ENCODE data around the gene MSLN. TPM values are rescaled to one million over a fixed set of nuclear protein-coding genes. Genes with fewer than 3 reads are reported as not detected.

MSLN gene
- total and polyA plus RNA-seq, 10 donors, result 0.22 to 1.1 (median 0.41) TPM; not detected in 4

- no peak for TF ChIP-seq POLR2AphosphoS5 (IDR thresholded peaks at IDR 0.05)
- no peak for TF ChIP-seq POLR2A (IDR thresholded peaks at IDR 0.05)
- TF ChIP-seq CTCF (IDR thresholded peaks at IDR 0.05 in 8 of 11, conservative IDR thresholded peaks at IDR 0.05 in 3 of 11), result no peak
Measured at GRCh38 chr16:714079-714478, 46.5 kb upstream of the MSLN start.

GRCh38 chr16:714558-715476 lies 45.7 kb upstream of the MSLN start, which contains the start of gene METRN:
Gene METRN (plus strand): TSS chr16:715118. CDS start chr16:715290, 172 bp downstream.
- intact Hi-C loops (cut with DNase I; ENCODE audit: low total_unique reads), result loop anchor here (5.0 kb wide), 1 partner anchor 72 kb away; the partner anchor contains the start of genes CHTF18 and RPUSD1
- peak within 1 kb of the TSS in 3 of 8 donors; percentile 32 to 59 (median 55) for H3K27ac ChIP-seq
- TF ChIP-seq CTCF (IDR thresholded peaks at IDR 0.05 in 8 of 11, conservative IDR thresholded peaks at IDR 0.05 in 3 of 11), result peak in 1 of 11 experiments; percentile 6
- TF ChIP-seq POLR2A (IDR thresholded peaks at IDR 0.05), result no peak
- peak; percentile 4 to 54 (median 45) for TF ChIP-seq POLR2AphosphoS5 (IDR thresholded peaks at IDR 0.05)
- H3K36me3 ChIP-seq, result peaks cover 0 to 5% (median 0%) of the 10 kb centered on the region in 6 donors
- H3K9me3 ChIP-seq, result no peaks in the 10 kb centered on the region
- DNase-seq, result peak; percentile 95
- WGBS, 5 donors, result 5 to 71% (median 10%) methylated on average over 4 to 108 of the region's 108 CpGs
- H3K4me3 ChIP-seq, result peak within 1 kb of the TSS; percentile 67 to 93 (median 71)
- peaks cover 9 to 67% (median 39%) of the 10 kb centered on the region in 6 donors for H3K4me1 ChIP-seq
- peaks cover 8 to 81% (median 29%) of the 10 kb centered on the region in 7 donors for H3K27me3 ChIP-seq (replicated peaks in 1 of 7)

More at GRCh38 chr16:714079-714478, 46.5 kb upstream of the MSLN start:
- Histone ChIP-seq H3K36me3 (peaks cover 0 to 5% (median 0%) of the 10 kb centered on the region in 6 donors), H3K9me3 (no peaks in the 10 kb centered on the region), H3K27me3 (replicated peaks in 1 of 7) (peaks cover 8 to 88% (median 36%) of the 10 kb centered on the region in 7 donors), H3K4me1 (peaks cover 4 to 60% (median 34%) of the 10 kb centered on the region in 6 donors), H3K27ac (no peak overlapping the region), H3K4me3 (peak overlapping the region in 4 of 8 donors; percentile 10 to 93 (median 76))
- DNase-seq, result no peak
- intact Hi-C loops (cut with DNase I; ENCODE audit: low total_unique reads), result loop anchor here (5.0 kb wide), 1 partner anchor 73 kb away; the partner anchor contains the start of genes CHTF18 and RPUSD1
- WGBS, 5 donors, result 40 to 69% (median 56%) methylated on average over 8 to 11 of the region's 11 CpGs

GRCh38 chr16:715477-716199 lies 44.9 kb upstream of the MSLN start:
- Histone ChIP-seq H3K4me3 (peak overlapping the region; percentile 67 to 93 (median 71)), H3K9me3 (no peaks in the 10 kb centered on the region), H3K4me1 (peaks cover 14 to 76% (median 47%) of the 10 kb centered on the region in 6 donors), H3K27me3 (replicated peaks in 1 of 7) (peaks cover 3 to 73% (median 22%) of the 10 kb centered on the region in 7 donors), H3K27ac (peak overlapping the region in 3 of 8 donors; percentile 32 to 59 (median 55)), H3K36me3 (peaks cover 0 to 5% (median 0%) of the 10 kb centered on the region in 6 donors)
- intact Hi-C loops (cut with DNase I; ENCODE audit: low total_unique reads), result no loop called here
- 3 to 6% (median 4%) methylated on average over 15 to 74 of the region's 74 CpGs for WGBS, 5 donors
- no peak for DNase-seq
- TF ChIP-seq POLR2AphosphoS5 (IDR thresholded peaks at IDR 0.05) (peak in 1 of 3 donors; percentile 5), CTCF (IDR thresholded peaks at IDR 0.05 in 8 of 11, conservative IDR thresholded peaks at IDR 0.05 in 3 of 11) (peak in 2 of 11 experiments; percentile 13 to 32), POLR2A (IDR thresholded peaks at IDR 0.05) (no peak)

Data from spleen (tissue), 11 donors.